ENCODE results near the gene CTNNBIP1. TPM values are rescaled to one million over a fixed set of nuclear protein-coding genes. Genes with fewer than 3 reads are reported as not detected.

Gene CTNNBIP1
- total RNA-seq, 1 experiment from 2014 or later, result 31.3 TPM

DNA sequence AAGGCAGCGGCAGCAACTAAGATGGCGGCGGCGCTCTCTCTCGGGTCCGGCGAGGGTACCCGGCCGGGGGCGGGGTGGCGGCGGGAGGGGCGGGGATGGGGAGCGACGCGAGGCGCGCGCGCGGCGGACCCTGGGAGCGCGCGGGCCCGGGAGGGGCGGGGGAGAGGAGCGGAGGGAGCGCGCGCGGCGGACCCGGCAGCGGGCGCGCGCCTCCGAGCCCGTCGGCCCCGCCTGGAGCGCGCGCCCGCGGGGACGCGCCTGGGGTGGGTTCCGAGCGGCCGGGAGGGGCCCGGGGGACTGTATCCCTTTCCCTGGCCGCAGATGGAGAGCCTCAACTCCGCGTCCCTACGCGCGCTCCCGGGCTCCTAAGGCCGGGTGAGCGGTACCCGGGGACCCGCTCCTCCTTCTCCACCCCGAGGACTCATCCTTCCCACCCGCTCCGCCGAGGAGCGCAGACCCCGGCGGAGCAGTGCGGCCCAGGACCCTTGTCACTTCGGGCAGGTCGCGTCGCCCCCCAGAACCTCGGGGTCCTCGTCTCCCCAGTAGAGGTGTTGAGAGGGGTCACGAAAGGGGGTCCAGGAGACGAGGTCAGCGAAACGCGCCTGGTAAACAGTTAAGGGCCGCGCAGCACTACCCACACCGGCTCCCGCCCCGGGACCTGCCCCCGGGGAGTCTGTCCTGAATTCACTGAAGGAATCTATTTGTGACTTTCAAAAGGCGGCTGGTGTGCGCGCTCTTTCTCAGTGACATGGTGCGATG, 85.9 kb downstream of the CTNNBIP1 start, which contains the start of gene CLSTN1:
Gene CLSTN1 (minus strand): TSS at position 23 of the 759 bp plus-strand sequence. CDS start 232 bp downstream, outside the sequence.
- peak; percentile 61 for DNase-seq (ENCODE audit: low read depth, low spot score)
- RAD21 ChIA-PET (ENCODE audit: low non-redundant PET in 1 of 2, low total read pairs in 2 of 2, uncharacterized antibody in 2 of 2, unreplicated experiment in 2 of 2), result no interaction called here
- Histone ChIP-seq H4K20me1 (ENCODE audit: insufficient read depth) (peaks cover 9% of the 10 kb centered on the region; the same call in 1 of the 2 replicates), H2AFZ (ENCODE audit: low read depth, low read length, poor library complexity, severe bottlenecking) (no peak within 1 kb of the TSS), H3K4me2 (ENCODE audit: low read length) (peak within 1 kb of the TSS; percentile 97), H3K9me3 (ENCODE audit: control insufficient read depth in 1 of 2, insufficient read depth in 1 of 2, low read depth in 1 of 2, low read length in 2 of 2) (no peaks in the 10 kb centered on the region), H3K9ac (ENCODE audit: low read length) (peak within 1 kb of the TSS; percentile 79), H3K9me2 (ENCODE audit: insufficient read depth) (no peaks in the 10 kb centered on the region), H3K79me2 (ENCODE audit: insufficient read depth, low read length) (peaks cover 42% of the 10 kb centered on the region), H3K27me3 (ENCODE audit: insufficient read depth, low read length) (no peaks in the 10 kb centered on the region), H3K36me3 (ENCODE audit: control insufficient read depth in 1 of 2, insufficient read depth in 2 of 2, low read length in 2 of 2) (no peaks in the 10 kb centered on the region), H3K4me3 (replicated peaks in 1 of 2; ENCODE audit: low read depth in 1 of 2, low read length in 2 of 2) (peak within 1 kb of the TSS; percentile 93 to 95), H3K27ac (ENCODE audit: low read depth, low read length) (peak within 1 kb of the TSS; percentile 86), H3K4me1 (ENCODE audit: control insufficient read depth in 1 of 2, insufficient read depth in 2 of 2, low read length in 2 of 2) (peaks cover 21 to 38% of the 10 kb centered on the region in 2 experiments)
- POLR2A ChIA-PET, result no interaction called here
- CTCF ChIA-PET, result interaction anchor here (0.5 kb wide), 1 partner anchor 798 kb away, joined by 3 read pairs; no protein-coding TSS in a partner anchor
- BruUV-seq (replicated peaks), result no TSS peak
- TF ChIP-seq JUND (IDR thresholded peaks at IDR 0.05) (no peak), SP1 (IDR thresholded peaks at IDR 0.05; ENCODE audit: low read depth) (0 out of 2 replicates have a peak, but pooled peaks have one; percentile 17), EGR1 (IDR thresholded peaks at IDR 0.05; ENCODE audit: low read depth) (peak; percentile 50; the same call in 1 of the 2 replicates), POLR2A (IDR thresholded peaks at IDR 0.05; ENCODE audit: borderline replicate concordance, extremely low read depth, insufficient read depth, insufficient read length) (no peak), YY1 (IDR thresholded peaks at IDR 0.05; ENCODE audit: extremely low read depth, insufficient replicate concordance, low read depth, low read length) (peak; percentile 97)
- TF ChIP-seq, protein P1, sequence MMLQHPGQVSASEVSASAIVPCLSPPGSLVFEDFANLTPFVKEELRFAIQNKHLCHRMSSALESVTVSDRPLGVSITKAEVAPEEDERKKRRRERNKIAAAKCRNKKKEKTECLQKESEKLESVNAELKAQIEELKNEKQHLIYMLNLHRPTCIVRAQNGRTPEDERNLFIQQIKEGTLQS (IDR thresholded peaks at IDR 0.05), result no peak
- ATAC-seq, result peak; percentile 66
- intact Hi-C loops (cut with micrococcal nuclease), result loop anchor here (5.0 kb wide), 1 partner anchor 42 kb away; no protein-coding TSS in a partner anchor

DNA sequence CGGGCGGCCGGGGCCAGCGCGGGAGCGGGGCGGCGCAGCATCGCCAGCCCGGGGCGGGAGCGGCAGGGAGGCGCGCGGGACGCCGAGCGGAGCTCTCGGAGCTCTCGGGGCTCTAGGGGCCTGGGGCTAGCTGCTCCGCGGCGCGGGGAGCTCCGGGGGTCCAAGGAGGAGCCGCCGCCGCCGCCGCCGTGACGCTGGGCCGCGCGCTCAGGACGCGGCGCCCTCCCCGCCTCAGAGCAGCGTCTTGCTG, 86.5 kb downstream of the CTNNBIP1 start:
- ChIA-PET CTCF (interaction anchor here (0.5 kb wide), 1 partner anchor 798 kb away, joined by 3 read pairs; no protein-coding TSS in a partner anchor), RAD21 (ENCODE audit: low non-redundant PET in 1 of 2, low total read pairs in 2 of 2, uncharacterized antibody in 2 of 2, unreplicated experiment in 2 of 2) (no interaction called here), POLR2A (no interaction called here)
- ATAC-seq (peak; percentile 30), DNase-seq (ENCODE audit: low read depth, low spot score) (no peak)
- no peaks in the 10 kb centered on the region for H3K36me3 ChIP-seq (ENCODE audit: control insufficient read depth in 1 of 2, insufficient read depth in 2 of 2, low read length in 2 of 2)
- no peak overlapping the region for H2AFZ ChIP-seq (ENCODE audit: low read depth, low read length, poor library complexity, severe bottlenecking)
- H3K4me3 ChIP-seq (replicated peaks in 1 of 2; ENCODE audit: low read depth in 1 of 2, low read length in 2 of 2), result peak overlapping the region; percentile 93 to 95
- no peaks in the 10 kb centered on the region for H3K27me3 ChIP-seq (ENCODE audit: insufficient read depth, low read length)
- BruUV-seq (replicated peaks), result no TSS peak
- no peaks in the 10 kb centered on the region for H3K9me2 ChIP-seq (ENCODE audit: insufficient read depth)
- TF ChIP-seq POLR2AphosphoS5 (IDR thresholded peaks at IDR 0.05; ENCODE audit: low read depth, low read length) (peak; percentile 93), POLR2A (IDR thresholded peaks at IDR 0.05; ENCODE audit: borderline replicate concordance, extremely low read depth, insufficient read depth, insufficient read length) (peak; percentile 58), ELF1 (IDR thresholded peaks at IDR 0.05; ENCODE audit: borderline replicate concordance, low read depth) (no peak), SIN3A (IDR thresholded peaks at IDR 0.05; ENCODE audit: low read depth) (0 out of 2 replicates have a peak, but pooled peaks have one; percentile 32), RAD21 (IDR thresholded peaks at IDR 0.05; ENCODE audit: low read depth) (no peak)
- TF ChIP-seq, protein P2, sequence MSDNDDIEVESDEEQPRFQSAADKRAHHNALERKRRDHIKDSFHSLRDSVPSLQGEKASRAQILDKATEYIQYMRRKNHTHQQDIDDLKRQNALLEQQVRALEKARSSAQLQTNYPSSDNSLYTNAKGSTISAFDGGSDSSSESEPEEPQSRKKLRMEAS (IDR thresholded peaks at IDR 0.05), result no peak
- peaks cover 46% of the 10 kb centered on the region for H3K79me2 ChIP-seq (ENCODE audit: insufficient read depth, low read length)
- peaks cover 21 to 38% of the 10 kb centered on the region in 2 experiments for H3K4me1 ChIP-seq (ENCODE audit: control insufficient read depth in 1 of 2, insufficient read depth in 2 of 2, low read length in 2 of 2)
- H3K9ac ChIP-seq (ENCODE audit: low read length), result peak overlapping the region; percentile 79
- no peaks in the 10 kb centered on the region for H3K9me3 ChIP-seq (ENCODE audit: control insufficient read depth in 1 of 2, insufficient read depth in 1 of 2, low read depth in 1 of 2, low read length in 2 of 2)
- peak overlapping the region; percentile 97 for H3K4me2 ChIP-seq (ENCODE audit: low read length)
- intact Hi-C loops (cut with micrococcal nuclease), result loop anchor here (5.0 kb wide), 1 partner anchor 41 kb away; no protein-coding TSS in a partner anchor
- peak overlapping the region; percentile 86 for H3K27ac ChIP-seq (ENCODE audit: low read depth, low read length)
- peaks cover 9% of the 10 kb centered on the region; the same call in 1 of the 2 replicates for H4K20me1 ChIP-seq (ENCODE audit: insufficient read depth)

Measured in HCT116 (cell line).